Kidney glomerular epithelial cell (primary cell): ENCODE data around the gene CFAP54.
"Not testable (repeated sequence)": the region's sequence is repeated elsewhere in the genome, so short reads cannot be mapped to it uniquely, and the experiment has no call there.

Source experiments
- DNase-seq: peaks from one replicate; lab custom pipeline; 2025; lab: John Stamatoyannopoulos, UW

The CFAP54 gene

DNA sequence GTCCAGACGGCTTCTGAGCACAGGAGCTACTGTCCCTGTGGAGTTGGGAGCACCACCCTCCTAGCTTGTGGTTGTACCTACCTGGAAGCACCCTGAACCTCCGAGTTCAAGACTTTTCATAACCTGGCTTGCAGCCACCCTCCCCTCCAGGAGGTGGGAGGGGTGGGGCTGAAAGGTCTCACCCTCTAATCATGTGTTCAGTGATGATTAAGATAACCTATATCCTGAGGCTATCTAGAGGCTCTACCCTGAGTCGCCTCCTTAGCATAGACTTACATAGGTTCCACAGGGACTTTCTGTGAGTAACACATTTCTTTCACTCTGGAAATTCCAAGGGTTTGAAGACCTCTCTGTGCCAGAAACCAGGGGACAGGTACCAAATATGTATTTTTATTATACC lies 146.5 kb downstream of the CFAP54 start:
- no peak for DNase-seq

DNA sequence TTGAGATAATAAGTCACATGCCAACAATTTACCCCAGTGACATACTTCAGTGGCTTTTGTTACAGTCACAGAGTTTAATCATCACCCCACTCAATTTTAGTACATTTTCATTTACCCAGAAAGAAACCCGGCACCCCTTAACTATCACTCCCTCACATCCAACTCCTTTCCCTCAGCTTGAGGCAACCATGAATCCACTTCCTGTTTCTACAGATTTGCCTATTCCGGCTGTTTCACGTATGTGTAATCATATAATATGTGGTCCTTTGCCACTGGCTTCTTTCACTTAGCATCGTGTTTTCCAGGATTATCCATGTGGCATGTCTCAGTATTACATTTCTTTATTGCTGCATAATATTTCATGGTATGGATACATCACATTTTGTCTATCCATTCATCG lies 147.5 kb downstream of the CFAP54 start:
- no peak for DNase-seq

DNA sequence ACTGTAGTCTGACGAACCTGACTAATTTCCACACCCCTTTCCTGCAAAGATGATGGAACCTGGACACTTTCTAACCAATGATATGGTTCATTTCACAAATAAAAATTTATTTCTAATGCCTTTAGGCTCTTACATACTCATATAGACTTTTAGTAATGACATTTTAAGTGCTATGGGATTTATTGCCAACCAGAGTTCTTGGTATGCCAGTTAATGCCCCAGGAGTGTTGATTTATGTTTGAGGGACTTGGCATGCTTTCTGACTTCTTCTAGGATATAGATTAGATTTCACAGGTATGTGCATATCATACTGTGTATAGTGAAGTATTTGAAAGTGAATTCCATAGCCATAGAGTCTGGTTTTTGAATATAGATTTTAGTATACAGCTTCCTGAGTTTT lies 159.5 kb downstream of the CFAP54 start:
- DNase-seq = no peak

DNA sequence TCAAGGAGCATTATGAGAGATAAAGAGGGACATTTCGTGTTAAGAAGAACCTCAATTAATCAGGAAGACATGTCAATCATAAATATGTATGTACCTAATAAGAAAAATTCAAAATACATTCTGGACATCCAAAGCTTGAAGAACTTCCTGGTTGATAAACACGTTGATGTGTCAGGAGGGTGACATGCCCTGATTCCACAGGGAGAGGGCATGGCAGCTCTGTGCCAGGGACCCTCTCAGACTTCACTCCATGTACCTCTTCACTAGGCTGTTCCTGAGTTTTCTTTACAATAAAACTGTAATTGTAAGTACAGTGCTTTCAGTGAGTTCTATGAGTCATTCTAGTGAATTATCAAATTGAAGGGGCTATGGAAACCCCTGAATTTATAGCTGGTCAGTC lies 163.5 kb downstream of the CFAP54 start:
- DNase-seq = no peak

DNA sequence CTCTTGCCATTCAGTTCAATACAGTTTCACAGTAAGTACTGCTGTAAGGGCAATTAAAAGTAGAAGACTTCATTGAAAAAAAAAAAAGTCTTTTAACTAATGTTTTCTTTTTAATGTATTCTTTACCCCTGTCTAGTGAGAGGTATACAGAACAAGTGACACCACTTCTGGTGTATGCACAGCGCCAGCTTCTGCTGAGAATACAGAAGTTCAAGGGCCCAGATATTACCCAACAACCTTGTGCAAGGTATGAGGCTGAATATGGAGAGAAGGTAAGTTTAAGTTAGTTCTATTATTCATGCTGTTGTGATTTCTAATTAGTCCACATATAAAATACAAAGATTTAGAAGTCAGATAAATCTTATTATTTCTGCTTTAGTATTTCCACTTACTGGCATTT lies 168.7 kb downstream of the CFAP54 start:
- DNase-seq = no peak

DNA sequence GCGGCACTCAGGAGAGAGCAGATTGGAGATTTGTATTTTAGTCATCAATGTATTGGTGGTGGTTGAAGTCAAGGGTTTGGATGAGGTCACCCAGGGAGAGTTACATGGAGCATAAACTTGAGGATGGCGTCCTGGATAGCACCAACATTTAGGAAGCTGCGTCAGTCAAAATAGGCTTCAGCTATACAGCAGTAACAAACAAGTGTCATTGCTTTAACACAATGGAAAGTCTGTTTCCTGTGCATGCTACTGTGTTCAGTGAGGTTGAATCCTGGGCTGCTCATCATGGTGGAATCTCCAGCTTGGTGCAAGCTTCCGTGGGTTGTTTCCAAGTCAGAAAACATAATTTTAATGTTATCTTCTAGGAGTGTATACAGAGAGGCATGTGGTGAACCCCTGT lies 180.4 kb downstream of the CFAP54 start:
- DNase-seq = no peak

DNA sequence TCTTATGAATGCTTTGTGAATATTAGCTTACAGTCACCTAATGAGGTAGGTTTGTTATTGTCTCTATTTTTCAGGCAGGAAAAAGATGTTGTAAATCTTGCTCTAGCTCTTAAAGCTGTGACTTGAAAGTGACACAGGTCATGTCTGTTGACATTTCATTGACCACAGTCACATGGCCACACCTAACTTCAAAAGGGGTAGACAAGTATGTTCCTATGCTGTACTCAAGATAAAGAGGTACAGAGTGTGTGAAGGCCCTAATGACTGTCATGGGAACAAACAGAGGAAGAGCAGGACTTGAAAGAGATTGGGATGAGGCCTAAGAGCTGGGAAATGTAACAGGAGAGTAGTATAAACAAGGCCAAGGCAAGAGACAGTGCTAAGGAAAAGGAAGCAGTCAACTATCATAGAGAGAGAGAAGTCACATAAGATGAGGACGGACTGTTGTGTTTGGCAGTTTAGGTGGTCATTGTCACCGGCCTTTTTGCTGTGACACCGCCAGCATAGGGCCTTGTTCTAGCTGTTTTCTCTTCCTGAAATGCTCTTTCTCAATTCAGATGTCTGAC lies 181.0 kb downstream of the CFAP54 start:
- DNase-seq = no peak

DNA sequence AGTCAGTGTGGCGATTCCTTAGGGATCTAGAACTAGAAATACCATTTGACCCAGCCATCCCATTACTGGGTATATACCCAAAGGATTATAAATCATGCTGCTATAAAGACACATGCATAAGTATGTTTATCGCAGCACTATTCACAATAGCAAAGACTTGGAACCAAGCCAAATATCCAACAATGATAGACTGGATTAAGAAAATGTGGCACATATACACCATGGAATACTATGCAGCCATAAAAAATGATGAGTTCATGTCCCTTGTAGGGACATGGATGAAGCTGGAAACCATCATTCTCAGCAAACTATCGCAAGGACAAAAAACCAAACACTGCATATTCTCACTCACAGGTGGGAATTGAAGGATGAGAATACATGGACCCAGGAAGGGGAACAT lies 186.1 kb downstream of the CFAP54 start:
- not testable (repeated sequence) for DNase-seq

DNA sequence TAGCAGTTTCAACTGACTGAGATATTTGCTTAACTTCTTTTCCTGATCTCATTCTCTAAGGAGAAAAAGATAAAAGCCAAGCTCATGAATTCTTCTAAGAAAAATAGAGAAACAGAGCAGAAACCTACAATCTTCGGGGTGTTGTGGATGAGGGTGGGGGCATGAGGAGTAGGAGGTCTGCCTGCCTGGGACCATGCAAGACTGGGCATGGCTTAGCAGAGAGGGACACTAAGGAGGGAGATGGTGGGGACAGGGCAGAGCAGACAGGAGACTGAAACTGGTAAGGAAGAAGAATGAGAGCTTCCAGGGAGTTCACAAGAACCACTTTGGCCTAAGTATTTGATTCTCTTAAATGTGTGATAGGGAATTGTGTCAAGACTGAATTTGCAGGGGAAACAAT lies 188.0 kb downstream of the CFAP54 start:
- DNase-seq = no peak

DNA sequence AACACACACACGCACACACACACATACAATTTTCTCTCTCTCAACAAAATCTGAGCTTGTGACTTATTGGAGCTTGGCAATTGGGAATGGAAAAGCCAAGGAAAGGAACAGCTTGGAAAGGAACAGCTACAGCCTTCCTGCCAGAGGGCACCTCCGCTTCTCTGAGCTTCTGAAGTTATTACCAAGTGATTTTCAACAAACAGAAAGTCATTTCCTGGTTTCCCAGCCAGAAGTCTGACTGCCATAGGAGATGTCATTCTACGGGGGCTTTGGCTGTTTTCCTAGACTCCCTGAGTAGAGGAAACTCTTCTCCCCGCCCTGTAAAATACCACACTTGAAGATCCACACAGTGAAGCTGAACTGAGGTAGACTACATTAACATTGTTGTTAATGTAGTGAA lies 198.3 kb downstream of the CFAP54 start:
- no peak for DNase-seq

DNA sequence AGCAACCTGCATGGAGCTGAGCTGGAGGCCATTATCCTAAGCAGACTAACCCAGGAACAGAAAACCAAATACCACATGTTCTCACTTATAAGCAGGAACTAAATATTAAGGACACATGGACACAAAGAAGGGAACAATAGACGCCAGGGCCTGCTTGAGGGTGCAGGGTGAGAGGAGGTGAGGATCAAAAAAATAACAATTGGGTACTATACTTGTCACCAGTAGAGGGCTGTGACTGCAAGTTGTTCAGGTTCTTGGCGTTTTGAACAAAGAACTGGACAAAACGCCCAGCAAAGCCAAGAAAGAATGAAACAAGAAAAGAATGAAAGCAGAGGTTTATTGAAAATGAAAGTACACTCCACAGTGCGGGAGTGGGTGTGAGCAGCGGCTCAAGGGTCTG lies 209.1 kb downstream of the CFAP54 start:
- DNase-seq = no peak

DNA sequence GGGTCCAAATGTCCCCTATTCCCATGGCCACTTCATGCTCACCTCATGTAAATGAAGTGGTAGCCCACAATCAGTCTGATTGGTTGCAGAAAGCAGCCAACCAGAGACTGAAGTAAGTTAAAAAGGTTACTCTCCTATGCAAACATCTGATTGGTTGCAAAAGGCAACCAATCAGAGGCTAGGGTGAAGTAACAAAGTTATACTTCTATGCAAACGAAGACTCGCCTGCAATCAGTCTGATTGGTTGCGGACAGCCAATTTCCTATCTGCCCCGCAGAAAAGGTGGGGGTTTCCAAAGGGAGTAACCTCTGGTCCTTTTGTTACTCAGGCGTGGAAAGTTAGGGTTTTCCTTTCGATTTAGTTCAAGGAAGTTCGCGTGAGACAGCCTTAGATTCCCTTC lies 209.6 kb downstream of the CFAP54 start:
- peak; percentile 50 for DNase-seq

DNA sequence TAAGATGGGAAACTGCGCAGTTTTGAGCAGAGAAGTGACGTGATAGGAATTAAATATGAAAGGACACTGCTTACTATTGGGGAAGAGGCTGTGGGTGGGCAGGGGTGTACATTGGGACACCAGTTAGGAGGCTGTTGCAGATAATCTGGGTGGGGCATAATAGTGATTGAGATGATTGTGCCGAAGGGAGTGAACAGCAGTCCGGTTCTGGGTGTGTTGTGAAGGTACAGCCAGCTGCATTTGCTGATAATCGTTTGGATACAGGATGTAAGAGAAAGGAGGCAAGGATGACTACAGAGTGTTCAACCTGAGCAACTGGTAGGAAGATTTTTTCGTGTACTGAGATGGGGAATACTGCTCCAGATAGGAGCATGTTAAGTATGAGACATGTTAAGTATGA lies 212.5 kb downstream of the CFAP54 start:
- DNase-seq = no peak

DNA sequence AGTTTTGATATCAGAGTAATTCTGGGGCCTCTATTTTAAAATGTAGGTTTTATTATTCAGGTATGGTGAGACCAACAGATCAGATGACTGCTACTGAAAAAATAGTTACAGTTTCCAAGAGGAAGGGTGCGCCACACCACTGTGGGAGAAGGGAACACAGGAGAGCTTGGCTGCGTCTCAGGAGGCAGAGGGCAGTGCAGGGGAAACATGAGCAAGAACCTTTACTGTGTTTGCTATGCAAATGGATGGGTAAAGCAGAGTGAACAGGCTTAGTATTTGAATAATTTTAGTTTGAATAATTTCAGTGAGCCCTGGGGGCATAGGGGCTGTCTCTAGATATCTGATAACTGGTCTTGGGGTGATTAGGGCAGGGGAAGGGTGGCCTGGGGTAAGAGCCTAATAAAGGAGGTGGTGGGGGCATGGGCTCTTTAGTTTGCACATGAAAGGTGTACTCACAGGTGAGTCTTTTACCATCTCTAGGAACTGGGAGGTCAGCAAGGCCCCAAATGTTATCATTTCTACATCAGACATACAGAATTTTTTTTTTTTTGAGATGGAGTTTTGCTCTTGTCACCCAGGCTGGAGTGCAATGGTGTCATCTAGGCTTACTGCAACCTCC lies 220.9 kb downstream of the CFAP54 start:
- no peak for DNase-seq

DNA sequence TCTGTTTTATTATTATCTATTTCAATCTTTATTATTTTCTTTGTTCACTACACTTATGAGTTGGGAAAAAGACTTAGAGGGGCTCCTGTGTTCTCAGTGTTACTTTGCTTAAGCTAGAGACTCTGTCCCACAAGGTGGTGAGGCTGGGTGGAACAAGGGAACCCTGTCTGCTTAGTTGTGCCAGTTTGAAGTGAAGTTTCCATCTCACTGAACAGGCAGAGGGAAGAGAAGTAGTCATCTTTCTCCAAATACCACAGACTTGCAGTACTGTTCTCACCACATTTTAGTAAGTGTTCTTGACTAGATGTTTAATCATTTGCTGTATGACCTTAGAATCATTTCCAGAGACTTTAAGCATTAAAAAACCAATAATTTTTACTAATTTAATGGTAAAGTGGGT lies 222.0 kb downstream of the CFAP54 start:
- DNase-seq = peak; percentile 5

DNA sequence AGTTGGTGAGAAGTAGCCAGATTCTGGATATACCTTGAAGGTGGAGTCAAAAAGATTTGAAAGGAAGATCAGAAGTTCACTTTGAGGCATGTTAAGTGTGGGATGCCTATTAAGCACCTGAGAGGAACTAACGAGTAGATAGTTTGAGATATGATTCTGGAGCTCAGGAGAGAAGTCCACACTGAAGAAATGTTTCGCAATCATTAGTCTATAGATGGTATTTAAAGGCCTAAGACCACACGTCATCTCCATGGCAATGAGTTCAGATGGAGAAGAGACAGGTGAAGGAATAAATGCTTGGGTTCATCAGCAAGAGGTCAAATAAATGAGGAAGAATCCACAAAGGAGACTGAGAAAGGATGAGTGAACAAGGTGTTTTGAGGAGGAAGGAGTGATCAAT lies 224.8 kb downstream of the CFAP54 start:
- no peak for DNase-seq

DNA sequence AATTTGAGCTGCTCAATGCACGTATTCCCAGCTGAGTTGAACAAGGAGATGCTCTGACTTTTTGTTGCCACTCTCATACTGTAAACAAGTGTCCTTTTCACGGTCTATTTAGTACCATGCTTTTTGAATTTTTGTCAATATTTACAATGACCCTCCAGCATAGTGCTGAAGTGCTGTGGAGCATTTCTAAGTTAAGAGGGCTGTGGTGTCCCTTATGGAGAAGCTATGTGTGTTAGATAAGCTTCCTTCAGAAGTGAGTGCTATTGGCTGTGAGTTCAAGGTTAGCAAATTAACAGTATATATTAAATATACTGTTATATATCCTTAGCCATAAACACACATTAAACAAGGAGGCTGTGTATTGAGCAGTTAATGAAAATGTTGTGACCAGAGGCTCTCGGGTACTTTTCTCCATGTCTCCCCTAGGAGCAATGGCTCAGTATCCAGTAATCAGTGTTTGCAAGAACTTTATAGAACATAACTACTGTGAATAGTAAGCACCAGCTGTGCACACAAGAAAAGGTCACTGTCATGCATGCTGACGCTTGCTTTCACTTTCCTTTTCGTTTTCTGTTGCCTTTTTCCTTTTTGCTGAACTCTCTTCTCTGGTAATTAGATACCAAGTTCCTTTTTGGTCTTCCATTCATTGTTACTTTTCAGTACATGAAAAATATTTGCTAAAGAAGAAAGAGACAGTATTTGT lies 230.4 kb downstream of the CFAP54 start:
- peak; percentile 5 for DNase-seq

DNA sequence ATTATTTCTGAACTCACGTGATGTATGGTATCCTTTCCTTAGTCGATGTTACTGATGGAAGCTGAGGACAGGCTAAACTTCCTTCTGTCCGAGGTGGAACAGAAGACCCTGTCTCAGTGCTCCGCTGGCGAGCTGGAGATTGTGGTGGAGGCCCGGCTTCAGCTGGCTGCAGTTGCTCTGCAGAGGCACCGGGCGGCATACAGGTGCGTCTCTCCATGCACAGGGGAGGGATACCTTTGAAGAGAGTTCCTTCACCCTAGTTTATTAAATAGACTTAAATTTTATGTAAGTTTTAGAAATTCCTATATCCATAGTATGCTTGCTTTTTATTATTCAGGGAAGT lies 231.0 kb downstream of the CFAP54 start:
- no peak for DNase-seq

DNA sequence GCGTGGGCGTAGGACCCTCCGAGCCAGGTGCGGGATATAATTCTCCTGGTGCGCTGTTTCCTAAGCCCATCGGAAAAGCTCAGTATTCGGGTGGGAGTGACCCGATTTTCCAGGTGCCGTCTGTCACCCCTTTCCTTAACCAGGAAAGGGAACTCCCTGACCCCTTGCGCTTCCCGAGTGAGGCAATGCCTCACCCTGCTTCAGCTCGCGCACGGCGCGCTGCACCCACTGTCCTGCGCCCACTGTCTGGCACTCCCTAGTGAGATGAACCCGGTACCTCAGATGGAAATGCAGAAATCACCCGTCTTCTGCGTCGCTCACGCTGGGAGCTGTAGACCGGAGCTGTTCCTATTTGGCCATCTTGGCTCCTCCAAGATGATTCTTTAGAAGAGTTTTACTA lies 240.1 kb downstream of the CFAP54 start:
- DNase-seq = not testable (repeated sequence)

DNA sequence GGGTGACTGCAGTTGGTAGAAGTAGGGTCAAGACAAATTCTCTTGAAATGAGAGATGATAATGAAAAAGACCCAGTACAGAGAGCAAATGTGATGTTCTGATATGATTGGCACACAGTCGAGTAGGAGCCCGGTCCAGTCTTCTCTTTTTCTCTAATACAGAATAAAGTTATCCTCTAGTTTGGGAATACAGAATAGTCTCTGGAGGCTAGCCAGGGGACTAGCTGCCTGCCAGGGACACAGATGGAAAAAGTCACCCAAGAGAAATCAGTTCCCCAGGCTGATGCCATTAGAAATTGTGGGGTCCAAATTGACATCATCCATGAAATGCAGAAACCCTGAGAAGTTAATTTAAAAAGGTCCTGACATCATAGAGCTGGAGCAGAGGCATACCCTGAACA lies 240.5 kb downstream of the CFAP54 start:
- DNase-seq = no peak

DNA sequence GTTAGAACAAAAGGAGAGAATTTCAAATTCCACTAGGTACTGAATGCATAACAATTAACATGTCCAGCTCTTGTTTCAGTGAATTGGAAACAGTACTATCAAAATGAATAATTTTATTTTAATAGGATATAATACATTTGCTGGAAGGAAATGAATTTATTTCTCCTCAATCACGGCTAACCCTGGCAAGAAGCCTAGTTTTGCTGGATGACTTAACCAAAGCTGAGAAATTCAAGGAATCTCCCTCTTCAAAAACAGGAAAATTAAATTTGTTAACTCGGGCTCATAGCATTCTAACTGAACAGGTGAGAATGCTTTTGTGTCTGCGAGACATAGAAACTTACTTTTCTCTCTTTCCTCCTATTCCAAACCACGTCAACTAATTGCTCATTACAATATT lies 254.2 kb downstream of the CFAP54 start:
- peak; percentile 3 for DNase-seq

DNA sequence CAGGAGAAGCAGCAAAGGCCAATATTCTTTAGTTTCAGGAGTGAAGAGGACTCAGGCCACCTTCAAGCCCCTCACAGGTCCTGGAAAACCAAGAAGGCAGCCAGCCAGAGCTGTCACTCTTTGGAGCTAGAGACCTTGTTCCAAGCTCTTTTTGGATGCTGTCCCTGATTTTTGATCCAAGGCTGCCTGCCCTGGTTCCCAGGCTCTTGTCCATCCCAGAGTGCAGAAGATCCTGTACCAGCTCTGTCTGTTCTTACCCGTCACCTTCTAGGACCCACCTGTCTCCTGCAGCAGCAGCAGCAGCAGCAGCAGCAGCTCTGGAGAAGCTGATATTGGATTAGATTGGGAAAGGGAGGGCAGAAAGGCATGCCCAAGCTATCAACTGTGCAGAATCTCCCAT lies 260.6 kb downstream of the CFAP54 start:
- DNase-seq = no peak

DNA sequence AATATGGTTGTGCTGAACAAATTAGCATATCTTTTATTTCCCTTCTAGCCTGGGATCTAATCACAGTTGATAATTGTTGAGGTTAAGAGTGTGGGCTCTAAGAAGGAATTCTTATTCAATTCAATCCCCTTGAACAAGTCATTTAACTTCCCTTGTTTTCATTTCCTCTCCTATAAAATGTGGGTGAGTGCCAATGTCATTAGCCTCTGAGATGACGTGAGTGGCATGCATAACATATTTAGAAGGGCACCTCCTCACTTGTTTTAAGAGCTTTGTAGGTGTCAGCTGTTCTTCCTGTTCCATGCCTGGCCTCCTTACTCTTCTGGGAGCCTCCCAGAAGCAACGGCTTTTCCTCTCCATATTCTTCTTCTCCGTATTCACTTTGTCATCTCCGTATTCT lies 262.2 kb downstream of the CFAP54 start:
- DNase-seq = no peak

DNA sequence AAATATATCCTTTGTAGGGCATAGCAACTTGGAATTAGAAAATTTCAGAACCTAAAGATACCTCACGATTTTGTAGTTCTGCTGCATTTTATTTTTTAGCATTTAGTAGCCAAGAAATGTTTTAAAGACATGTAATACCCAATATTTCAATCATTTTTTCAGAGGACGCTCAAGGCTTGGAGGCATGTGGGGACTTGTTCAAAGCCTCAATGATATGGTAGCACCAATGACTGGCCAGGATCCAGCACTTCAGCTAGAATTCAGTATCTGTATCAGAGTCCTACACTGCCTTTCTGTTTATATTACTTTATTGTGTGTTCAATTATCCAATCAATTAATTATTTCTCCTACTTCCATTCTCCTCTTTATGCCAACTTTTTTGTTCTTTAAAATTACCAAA lies 262.8 kb downstream of the CFAP54 start:
- no peak for DNase-seq
